ENCODE results near the gene CDH23.

The CDH23 gene

DNA sequence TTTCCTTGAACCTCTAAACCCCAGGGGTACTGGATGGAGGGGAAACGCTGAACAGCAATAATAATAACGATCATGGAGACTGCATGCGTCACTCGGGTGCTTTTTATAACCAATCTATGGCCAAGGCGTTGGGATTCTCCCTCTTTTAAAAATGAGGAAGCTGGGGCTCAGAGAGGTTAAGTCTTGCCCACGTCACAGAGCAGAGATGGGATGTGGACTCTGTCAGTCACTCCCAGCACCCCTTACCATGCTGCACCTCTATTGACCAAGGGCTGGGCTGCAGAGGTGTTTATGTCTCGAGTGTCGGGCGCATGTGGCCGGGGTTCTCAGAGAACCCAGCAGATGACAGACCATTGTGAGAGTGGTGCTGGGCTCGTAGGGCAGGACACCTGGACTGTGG is 129.9 kb downstream of the CDH23 start (continued):
- TF ChIP-seq CSDC2 (CRISPR knock-in tag; IDR thresholded peaks at IDR 0.05) (no peak), GLIS3 (CRISPR knock-in tag; IDR thresholded peaks at IDR 0.05) (no peak), ZNF565 (CRISPR knock-in tag; conservative IDR thresholded peaks at IDR 0.05; ENCODE audit: low read depth) (no peak)

DNA sequence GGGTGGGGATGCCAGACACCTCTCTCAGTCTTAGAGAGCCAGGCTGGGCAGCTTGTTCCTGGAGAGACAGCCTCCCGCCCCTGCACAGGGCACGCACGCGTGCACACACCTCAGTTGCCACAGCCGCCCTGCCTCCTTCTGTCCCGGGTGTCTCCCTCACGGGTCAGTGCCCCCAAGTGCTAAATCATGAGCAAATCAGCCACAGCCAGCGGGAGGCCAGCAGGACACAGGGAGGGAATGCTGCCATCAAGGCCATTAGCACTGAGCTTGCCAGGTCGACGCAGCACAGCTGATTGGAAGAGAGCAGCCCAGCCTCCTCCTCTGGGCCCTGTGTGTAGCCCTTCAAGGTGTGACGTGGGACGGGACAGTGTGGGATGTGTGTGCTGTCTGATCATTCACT is 130.4 kb downstream of the CDH23 start:
- no peak for ATAC-seq
- no peak for TF ChIP-seq ZFP3 (CRISPR knock-in tag; IDR thresholded peaks at IDR 0.05)
- no peak for TF ChIP-seq RARB (CRISPR knock-in tag; IDR thresholded peaks at IDR 0.05)
- TF ChIP-seq ZC3H10 (CRISPR knock-in tag; IDR thresholded peaks at IDR 0.05), result no peak
- no peak for TF ChIP-seq SNAI2 (CRISPR knock-in tag; IDR thresholded peaks at IDR 0.05)
- TF ChIP-seq, protein P1, sequence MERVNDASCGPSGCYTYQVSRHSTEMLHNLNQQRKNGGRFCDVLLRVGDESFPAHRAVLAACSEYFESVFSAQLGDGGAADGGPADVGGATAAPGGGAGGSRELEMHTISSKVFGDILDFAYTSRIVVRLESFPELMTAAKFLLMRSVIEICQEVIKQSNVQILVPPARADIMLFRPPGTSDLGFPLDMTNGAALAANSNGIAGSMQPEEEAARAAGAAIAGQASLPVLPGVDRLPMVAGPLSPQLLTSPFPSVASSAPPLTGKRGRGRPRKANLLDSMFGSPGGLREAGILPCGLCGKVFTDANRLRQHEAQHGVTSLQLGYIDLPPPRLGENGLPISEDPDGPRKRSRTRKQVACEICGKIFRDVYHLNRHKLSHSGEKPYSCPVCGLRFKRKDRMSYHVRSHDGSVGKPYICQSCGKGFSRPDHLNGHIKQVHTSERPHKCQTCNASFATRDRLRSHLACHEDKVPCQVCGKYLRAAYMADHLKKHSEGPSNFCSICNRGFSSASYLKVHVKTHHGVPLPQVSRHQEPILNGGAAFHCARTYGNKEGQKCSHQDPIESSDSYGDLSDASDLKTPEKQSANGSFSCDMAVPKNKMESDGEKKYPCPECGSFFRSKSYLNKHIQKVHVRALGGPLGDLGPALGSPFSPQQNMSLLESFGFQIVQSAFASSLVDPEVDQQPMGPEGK (CRISPR knock-in tag; IDR thresholded peaks at IDR 0.05; ENCODE audit: borderline replicate concordance), result no peak
- TF ChIP-seq PPARA (CRISPR knock-in tag; IDR thresholded peaks at IDR 0.05; ENCODE audit: borderline replicate concordance), result no peak
- TF ChIP-seq, protein P2, sequence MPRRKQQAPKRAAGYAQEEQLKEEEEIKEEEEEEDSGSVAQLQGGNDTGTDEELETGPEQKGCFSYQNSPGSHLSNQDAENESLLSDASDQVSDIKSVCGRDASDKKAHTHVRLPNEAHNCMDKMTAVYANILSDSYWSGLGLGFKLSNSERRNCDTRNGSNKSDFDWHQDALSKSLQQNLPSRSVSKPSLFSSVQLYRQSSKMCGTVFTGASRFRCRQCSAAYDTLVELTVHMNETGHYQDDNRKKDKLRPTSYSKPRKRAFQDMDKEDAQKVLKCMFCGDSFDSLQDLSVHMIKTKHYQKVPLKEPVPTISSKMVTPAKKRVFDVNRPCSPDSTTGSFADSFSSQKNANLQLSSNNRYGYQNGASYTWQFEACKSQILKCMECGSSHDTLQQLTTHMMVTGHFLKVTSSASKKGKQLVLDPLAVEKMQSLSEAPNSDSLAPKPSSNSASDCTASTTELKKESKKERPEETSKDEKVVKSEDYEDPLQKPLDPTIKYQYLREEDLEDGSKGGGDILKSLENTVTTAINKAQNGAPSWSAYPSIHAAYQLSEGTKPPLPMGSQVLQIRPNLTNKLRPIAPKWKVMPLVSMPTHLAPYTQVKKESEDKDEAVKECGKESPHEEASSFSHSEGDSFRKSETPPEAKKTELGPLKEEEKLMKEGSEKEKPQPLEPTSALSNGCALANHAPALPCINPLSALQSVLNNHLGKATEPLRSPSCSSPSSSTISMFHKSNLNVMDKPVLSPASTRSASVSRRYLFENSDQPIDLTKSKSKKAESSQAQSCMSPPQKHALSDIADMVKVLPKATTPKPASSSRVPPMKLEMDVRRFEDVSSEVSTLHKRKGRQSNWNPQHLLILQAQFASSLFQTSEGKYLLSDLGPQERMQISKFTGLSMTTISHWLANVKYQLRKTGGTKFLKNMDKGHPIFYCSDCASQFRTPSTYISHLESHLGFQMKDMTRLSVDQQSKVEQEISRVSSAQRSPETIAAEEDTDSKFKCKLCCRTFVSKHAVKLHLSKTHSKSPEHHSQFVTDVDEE (CRISPR knock-in tag; IDR thresholded peaks at IDR 0.05), result no peak
- no peak for TF ChIP-seq OSR1 (CRISPR knock-in tag; IDR thresholded peaks at IDR 0.05)
- TF ChIP-seq ZNF70 (CRISPR knock-in tag; IDR thresholded peaks at IDR 0.05), result no peak
- TF ChIP-seq ISL1 (CRISPR knock-in tag; IDR thresholded peaks at IDR 0.05), result no peak
- no peak for TF ChIP-seq TCF4 (CRISPR knock-in tag; IDR thresholded peaks at IDR 0.05; ENCODE audit: borderline replicate concordance)
- TF ChIP-seq GLIS3 (CRISPR knock-in tag; IDR thresholded peaks at IDR 0.05), result no peak
- TF ChIP-seq, protein P3, sequence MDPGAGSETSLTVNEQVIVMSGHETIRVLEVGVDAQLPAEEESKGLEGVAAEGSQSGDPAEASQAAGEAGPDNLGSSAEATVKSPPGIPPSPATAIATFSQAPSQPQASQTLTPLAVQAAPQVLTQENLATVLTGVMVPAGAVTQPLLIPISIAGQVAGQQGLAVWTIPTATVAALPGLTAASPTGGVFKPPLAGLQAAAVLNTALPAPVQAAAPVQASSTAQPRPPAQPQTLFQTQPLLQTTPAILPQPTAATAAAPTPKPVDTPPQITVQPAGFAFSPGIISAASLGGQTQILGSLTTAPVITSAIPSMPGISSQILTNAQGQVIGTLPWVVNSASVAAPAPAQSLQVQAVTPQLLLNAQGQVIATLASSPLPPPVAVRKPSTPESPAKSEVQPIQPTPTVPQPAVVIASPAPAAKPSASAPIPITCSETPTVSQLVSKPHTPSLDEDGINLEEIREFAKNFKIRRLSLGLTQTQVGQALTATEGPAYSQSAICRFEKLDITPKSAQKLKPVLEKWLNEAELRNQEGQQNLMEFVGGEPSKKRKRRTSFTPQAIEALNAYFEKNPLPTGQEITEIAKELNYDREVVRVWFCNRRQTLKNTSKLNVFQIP (CRISPR knock-in tag; IDR thresholded peaks at IDR 0.05; ENCODE audit: borderline replicate concordance, low read depth), result no peak
- no peak for TF ChIP-seq CSDC2 (CRISPR knock-in tag; IDR thresholded peaks at IDR 0.05)
- TF ChIP-seq ZNF565 (CRISPR knock-in tag; conservative IDR thresholded peaks at IDR 0.05; ENCODE audit: low read depth), result no peak
- no peak for TF ChIP-seq ESRRG (CRISPR knock-in tag; IDR thresholded peaks at IDR 0.05)
- TF ChIP-seq ARNTL (CRISPR knock-in tag; IDR thresholded peaks at IDR 0.05; ENCODE audit: borderline replicate concordance, low read depth), result no peak
- no peak for TF ChIP-seq TOX (CRISPR knock-in tag; IDR thresholded peaks at IDR 0.05; ENCODE audit: borderline replicate concordance)
- no peak for TF ChIP-seq ZNF8 (CRISPR knock-in tag; IDR thresholded peaks at IDR 0.05)

DNA sequence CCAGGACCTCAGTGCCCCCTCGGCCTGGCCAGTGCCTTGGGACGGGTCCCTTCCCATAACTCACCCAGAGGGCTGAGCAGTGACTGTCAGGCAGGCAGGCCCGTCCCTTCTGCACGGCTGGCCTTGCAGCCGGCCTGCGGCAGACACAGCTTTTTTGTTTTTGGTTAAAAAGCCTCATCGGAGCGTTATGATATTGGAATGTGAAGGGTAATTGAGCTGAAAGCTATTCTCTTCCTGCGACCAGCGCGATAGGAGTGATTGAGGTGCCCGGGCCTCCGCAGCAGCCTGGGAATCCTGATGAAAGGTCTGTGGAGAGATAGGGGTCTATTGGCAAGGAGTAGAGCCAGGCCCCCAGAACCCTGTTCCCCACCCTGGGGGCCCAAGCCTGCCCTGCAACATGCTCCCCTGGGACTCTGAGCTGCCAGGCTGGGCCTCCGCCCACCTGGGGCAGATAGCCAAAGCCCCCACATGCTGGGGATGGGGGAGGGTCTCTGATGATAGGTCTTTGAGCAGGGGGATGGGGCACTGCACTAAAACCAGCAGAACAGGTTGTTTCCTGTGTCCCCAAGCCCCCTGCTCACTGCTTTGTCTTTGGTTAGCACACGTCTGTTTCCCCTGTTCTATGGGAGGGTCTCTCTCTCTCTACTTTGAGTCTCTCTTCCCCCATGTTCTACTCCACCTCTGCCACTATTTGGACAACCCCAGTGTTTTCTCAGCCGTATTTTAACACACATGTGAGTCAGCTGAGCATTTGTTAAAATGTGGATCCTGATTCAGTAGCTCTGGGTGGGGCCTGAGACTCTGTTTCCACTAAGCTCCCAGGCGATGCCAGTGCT is 131.9 kb downstream of the CDH23 start:
- TF ChIP-seq ZNF70 (CRISPR knock-in tag; IDR thresholded peaks at IDR 0.05) (no peak), OSR1 (CRISPR knock-in tag; IDR thresholded peaks at IDR 0.05) (no peak), BACH2 (CRISPR knock-in tag; IDR thresholded peaks at IDR 0.05; ENCODE audit: borderline replicate concordance) (no peak), ZC3H10 (CRISPR knock-in tag; IDR thresholded peaks at IDR 0.05) (no peak)
- TF ChIP-seq, protein P1 (CRISPR knock-in tag; IDR thresholded peaks at IDR 0.05; ENCODE audit: borderline replicate concordance), result no peak

More for the DNA sequence above, 131.9 kb downstream of the CDH23 start:
- ATAC-seq, result no peak
